ENCODE measurements around the gene PTOV1.

The PTOV1 gene

DNA sequence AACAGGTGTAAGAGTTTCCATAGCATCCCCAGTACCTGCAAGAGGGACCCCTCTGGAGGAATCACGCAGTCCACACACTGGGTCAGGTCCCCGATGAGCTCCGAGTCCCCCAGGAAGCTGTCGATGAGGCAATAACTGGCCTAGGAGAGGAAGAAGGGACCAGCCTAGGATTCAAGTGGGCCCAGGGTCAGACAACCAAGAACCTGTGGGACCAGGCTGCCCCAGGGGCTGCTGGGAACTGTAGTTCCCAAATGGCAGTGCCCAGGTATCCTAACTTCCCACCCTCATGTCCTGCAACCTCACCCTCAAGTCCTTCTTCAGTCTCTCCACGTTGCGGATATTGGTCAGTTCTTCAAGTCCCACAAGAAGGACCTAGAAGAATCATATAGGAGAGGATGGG lies 39.6 kb upstream of the PTOV1 start:
- H3K4me3 ChIP-seq (ENCODE audit: low read depth, low read length): no peak overlapping the region
- TF ChIP-seq, protein P1, sequence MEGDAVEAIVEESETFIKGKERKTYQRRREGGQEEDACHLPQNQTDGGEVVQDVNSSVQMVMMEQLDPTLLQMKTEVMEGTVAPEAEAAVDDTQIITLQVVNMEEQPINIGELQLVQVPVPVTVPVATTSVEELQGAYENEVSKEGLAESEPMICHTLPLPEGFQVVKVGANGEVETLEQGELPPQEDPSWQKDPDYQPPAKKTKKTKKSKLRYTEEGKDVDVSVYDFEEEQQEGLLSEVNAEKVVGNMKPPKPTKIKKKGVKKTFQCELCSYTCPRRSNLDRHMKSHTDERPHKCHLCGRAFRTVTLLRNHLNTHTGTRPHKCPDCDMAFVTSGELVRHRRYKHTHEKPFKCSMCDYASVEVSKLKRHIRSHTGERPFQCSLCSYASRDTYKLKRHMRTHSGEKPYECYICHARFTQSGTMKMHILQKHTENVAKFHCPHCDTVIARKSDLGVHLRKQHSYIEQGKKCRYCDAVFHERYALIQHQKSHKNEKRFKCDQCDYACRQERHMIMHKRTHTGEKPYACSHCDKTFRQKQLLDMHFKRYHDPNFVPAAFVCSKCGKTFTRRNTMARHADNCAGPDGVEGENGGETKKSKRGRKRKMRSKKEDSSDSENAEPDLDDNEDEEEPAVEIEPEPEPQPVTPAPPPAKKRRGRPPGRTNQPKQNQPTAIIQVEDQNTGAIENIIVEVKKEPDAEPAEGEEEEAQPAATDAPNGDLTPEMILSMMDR (IDR thresholded peaks at IDR 0.05; ENCODE audit: borderline replicate concordance, insufficient read depth, low read depth, low read length): no peak

- H3K4me3 ChIP-seq (ENCODE audit: low read depth, low read length): peak overlapping the region; percentile 72
- TF ChIP-seq, protein P1 (IDR thresholded peaks at IDR 0.05; ENCODE audit: borderline replicate concordance, insufficient read depth, low read depth, low read length): no peak
Measured at GRCh38 chr19:49812452-49812996, 38.4 kb upstream of the PTOV1 start.

- TF ChIP-seq, protein P1 (IDR thresholded peaks at IDR 0.05; ENCODE audit: borderline replicate concordance, insufficient read depth, low read depth, low read length): no peak
- H3K4me3 ChIP-seq (ENCODE audit: low read depth, low read length): peak within 1 kb of the TSS; percentile 72
Measured at GRCh38 chr19:49812997-49813861, 37.7 kb upstream of the PTOV1 start, which contains the start of gene FUZ. TSS of gene FUZ (minus strand) at chr19:49813292. CDS start at chr19:49813106, 186 bp downstream.

GRCh38 chr19:49814010-49814409 lies 36.9 kb upstream of the PTOV1 start:
- TF ChIP-seq, protein P1 (IDR thresholded peaks at IDR 0.05; ENCODE audit: borderline replicate concordance, insufficient read depth, low read depth, low read length): no peak
- no peak overlapping the region for H3K4me3 ChIP-seq (ENCODE audit: low read depth, low read length)

- TF ChIP-seq, protein P1 (IDR thresholded peaks at IDR 0.05; ENCODE audit: borderline replicate concordance, insufficient read depth, low read depth, low read length): no peak
- H3K4me3 ChIP-seq (ENCODE audit: low read depth, low read length): no peak overlapping the region
Measured at GRCh38 chr19:49816590-49816989, 34.4 kb upstream of the PTOV1 start.

DNA sequence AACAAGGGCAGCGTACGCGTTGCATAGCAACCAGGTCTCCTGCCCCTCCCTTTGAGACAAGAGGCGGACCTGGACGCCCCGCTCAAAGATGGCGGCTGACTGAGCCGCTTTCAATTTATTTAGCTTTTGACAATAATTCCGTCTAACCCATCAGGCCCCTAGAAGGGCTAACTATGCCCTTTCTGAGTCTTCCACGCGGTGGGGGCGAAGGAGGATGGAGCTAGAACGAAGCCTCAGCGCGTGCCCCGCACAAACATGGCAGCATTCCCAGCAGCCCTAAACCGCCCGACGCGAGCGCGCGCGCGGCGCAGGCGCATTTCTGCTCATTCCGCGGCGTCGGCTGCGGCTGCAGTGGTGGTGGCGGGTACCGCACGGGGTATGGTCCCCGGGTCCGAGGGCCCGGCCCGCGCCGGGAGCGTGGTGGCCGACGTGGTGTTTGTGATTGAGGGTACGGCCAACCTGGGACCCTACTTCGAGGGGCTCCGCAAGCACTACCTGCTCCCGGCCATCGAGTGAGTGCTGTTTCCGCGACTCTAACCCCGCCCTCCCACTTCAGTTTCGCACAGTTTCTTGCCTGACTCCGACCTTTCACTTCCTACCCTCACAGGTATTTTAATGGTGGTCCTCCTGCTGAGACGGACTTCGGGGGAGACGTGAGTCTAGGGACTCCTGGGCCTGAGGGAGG lies 32.9 kb upstream of the PTOV1 start, which contains the start of gene MED25:
Gene MED25, plus strand, starts transcription at position 326 of the 685 bp plus-strand sequence. Its CDS starts 53 bp downstream, at position 379.
- H3K4me3 ChIP-seq (ENCODE audit: low read depth, low read length): peak within 1 kb of the TSS; percentile 87
- TF ChIP-seq, protein P1 (IDR thresholded peaks at IDR 0.05; ENCODE audit: borderline replicate concordance, insufficient read depth, low read depth, low read length): 0 out of 2 replicates have a peak, but pooled peaks have one; percentile 21

Data from GM12875 (cell line).